Measurements from ENCODE around the gene FBXW5.

GRCh38 chr9:136958898-136959850, 14.6 kb upstream of the FBXW5 start:
- no peak for TF ChIP-seq CTCF (IDR thresholded peaks at IDR 0.05)
- TF ChIP-seq POLR2A (IDR thresholded peaks at IDR 0.05), result no peak
- TF ChIP-seq POLR2AphosphoS5 (IDR thresholded peaks at IDR 0.05), result no peak

Measured in stomach (tissue), 4 donors.